OCI-LY1 (cell line): ENCODE results near the gene NR6A1.

Experiments used
- H2AFZ ChIP-seq: fragments of 200-600 bp; sonication (generic), shearing (Covaris generic); 2 replicates; pipeline ENCODE4 v1.6.0; 2014; ENCODE audit warnings: antibody characterized with exemption, mild to moderate bottlenecking, low read length
- H3F3A ChIP-seq: fragments of 200-600 bp; sonication (generic), shearing (Covaris generic); 2 replicates; pipeline ENCODE4 v1.6.0; 2014; ENCODE audit warnings: mild to moderate bottlenecking, antibody characterized with exemption, low read length, moderate library complexity; ENCODE audit not compliant: insufficient read depth
- H3K27ac ChIP-seq: fragments of 200-600 bp; sonication (generic); 2 replicates; pipeline ENCODE4 v1.5.1; 2014; ENCODE audit warnings: low read length, mixed run types, mild to moderate bottlenecking, low read depth; ENCODE audit not compliant: poor library complexity, severe bottlenecking
- H3K27me3 ChIP-seq: fragments of 200-600 bp; sonication (generic); 2 replicates; pipeline ENCODE4 v1.6.0; 2014; ENCODE audit warnings: antibody characterized with exemption, mild to moderate bottlenecking, low read length, moderate library complexity; ENCODE audit not compliant: insufficient read depth
- H3K36me3 ChIP-seq: fragments of 200-600 bp; sonication (generic); 2 replicates; pipeline ENCODE4 v1.6.1; 2014; ENCODE audit warnings: mild to moderate bottlenecking, antibody characterized with exemption, low read length, moderate library complexity, mixed read lengths; ENCODE audit not compliant: insufficient read depth
- H3K4me1 ChIP-seq: fragments of 200-600 bp; sonication (generic); 2 replicates; pipeline ENCODE4 v1.5.1; 2014; ENCODE audit warnings: mild to moderate bottlenecking, low read length, moderate library complexity; ENCODE audit not compliant: insufficient read depth, severe bottlenecking
- H3K4me2 ChIP-seq: fragments of 200-600 bp; sonication (generic), shearing (Covaris generic); 2 replicates; pipeline ENCODE4 v1.6.1; 2014; ENCODE audit warnings: low read length
- H3K4me3 ChIP-seq: fragments of 200-600 bp; sonication (generic); 2 replicates; pipeline ENCODE4 v1.5.1; 2014; ENCODE audit warnings: low read length, low read depth, mild to moderate bottlenecking, mixed read lengths; ENCODE audit not compliant: poor library complexity, severe bottlenecking
- H3K79me2 ChIP-seq: fragments of 200-600 bp; shearing (Covaris generic); 2 replicates; pipeline ENCODE4 v1.6.1; 2016; ENCODE audit warnings: mixed run types, low read length, mixed read lengths; ENCODE audit not compliant: insufficient read depth
- H3K9ac ChIP-seq: fragments of 200-600 bp; sonication (generic), shearing (Covaris generic); 2 replicates; pipeline ENCODE4 v1.6.1; 2014; ENCODE audit warnings: mild to moderate bottlenecking, low read length, mixed read lengths
- H3K9me2 ChIP-seq: fragments of 200-600 bp; sonication (generic), shearing (Covaris generic); 2 replicates; pipeline ENCODE4 v1.6.1; 2014; ENCODE audit warnings: low read depth, mild to moderate bottlenecking, low read length, mixed read lengths
- H3K9me3 ChIP-seq: fragments of 200-600 bp; shearing (Covaris generic); 2 replicates; pipeline ENCODE4 v1.6.1; 2014; ENCODE audit warnings: low read length, mixed read lengths
- H4K20me1 ChIP-seq: fragments of 200-600 bp; sonication (generic), shearing (Covaris generic); 2 replicates; pipeline ENCODE4 v1.6.0; 2016; ENCODE audit warnings: mild to moderate bottlenecking, low read length; ENCODE audit not compliant: insufficient read depth
- EZH2 ChIP-seq: fragments of 200-600 bp; sonication (generic), shearing (Covaris generic); IDR thresholded peaks from 2 replicates; pipeline ENCODE4 v1.8.0; 2017; ENCODE audit warnings: borderline replicate concordance, mixed run types, mild to moderate bottlenecking, antibody characterized with exemption, low read length, moderate library complexity, mixed read lengths
- TF ChIP-seq, protein P1 (sequence below): fragments of 200-600 bp; sonication (generic), shearing (Covaris generic); IDR thresholded peaks from 2 replicates; pipeline ENCODE4 v1.5.1; 2017; ENCODE audit warnings: mild to moderate bottlenecking, antibody characterized with exemption, low read length, moderate library complexity, mixed read lengths

The NR6A1 gene

DNA sequence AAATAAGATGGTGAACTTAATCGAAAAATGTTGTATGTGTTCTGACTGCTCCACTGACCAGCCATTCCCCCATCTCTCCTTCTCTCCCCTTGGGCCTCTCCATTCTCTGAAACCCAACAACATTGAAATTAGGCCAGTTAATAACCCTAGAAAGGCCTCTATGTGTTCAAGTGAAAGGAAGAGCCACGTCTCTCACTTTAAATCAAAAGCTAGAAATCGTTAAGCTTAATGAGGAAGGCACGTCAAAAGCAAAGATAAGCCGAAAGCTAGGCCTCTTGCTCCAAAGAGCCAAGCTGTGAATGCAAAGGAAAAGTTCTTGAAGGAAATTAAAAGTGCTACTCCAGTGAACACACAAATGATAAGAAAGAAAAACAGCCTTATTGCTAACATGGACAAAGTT is 186.5 kb downstream of the NR6A1 start:
- no peaks in the 10 kb centered on the region for H3K9me3 ChIP-seq
- H3K4me2 ChIP-seq = no peak overlapping the region
- H3K27me3 ChIP-seq = no peaks in the 10 kb centered on the region
- no peaks in the 10 kb centered on the region for H3K79me2 ChIP-seq
- H3K27ac ChIP-seq = no peak overlapping the region
- H2AFZ ChIP-seq = no peak overlapping the region
- no peak overlapping the region for H3K4me3 ChIP-seq
- TF ChIP-seq, protein P1, sequence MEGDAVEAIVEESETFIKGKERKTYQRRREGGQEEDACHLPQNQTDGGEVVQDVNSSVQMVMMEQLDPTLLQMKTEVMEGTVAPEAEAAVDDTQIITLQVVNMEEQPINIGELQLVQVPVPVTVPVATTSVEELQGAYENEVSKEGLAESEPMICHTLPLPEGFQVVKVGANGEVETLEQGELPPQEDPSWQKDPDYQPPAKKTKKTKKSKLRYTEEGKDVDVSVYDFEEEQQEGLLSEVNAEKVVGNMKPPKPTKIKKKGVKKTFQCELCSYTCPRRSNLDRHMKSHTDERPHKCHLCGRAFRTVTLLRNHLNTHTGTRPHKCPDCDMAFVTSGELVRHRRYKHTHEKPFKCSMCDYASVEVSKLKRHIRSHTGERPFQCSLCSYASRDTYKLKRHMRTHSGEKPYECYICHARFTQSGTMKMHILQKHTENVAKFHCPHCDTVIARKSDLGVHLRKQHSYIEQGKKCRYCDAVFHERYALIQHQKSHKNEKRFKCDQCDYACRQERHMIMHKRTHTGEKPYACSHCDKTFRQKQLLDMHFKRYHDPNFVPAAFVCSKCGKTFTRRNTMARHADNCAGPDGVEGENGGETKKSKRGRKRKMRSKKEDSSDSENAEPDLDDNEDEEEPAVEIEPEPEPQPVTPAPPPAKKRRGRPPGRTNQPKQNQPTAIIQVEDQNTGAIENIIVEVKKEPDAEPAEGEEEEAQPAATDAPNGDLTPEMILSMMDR = no peak
- no peak for TF ChIP-seq EZH2
- H3F3A ChIP-seq = no peaks in the 10 kb centered on the region; the same call in 1 of the 2 replicates
- H3K4me1 ChIP-seq = no peaks in the 10 kb centered on the region
- no peaks in the 10 kb centered on the region for H3K9me2 ChIP-seq
- H4K20me1 ChIP-seq = no peaks in the 10 kb centered on the region
- H3K9ac ChIP-seq = no peak overlapping the region
- no peaks in the 10 kb centered on the region for H3K36me3 ChIP-seq

DNA sequence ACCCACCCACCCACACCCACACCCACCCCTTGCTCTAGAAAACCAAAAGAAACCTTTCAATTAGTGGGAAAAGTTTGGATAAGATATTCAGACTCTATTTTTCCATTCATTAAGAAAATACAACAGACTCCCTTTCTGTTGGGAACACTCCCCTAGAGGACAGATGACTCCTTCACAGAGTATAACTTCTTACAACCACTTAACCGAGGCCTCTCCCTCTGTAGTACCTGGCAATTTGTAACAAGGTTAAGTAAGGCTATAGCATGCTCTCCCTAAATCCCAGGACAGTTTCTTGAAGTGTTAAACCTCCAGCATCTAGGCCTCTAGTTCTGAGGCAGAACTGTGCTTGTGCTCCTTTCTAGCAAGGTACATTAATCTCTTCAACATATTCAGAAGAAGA is 188.0 kb downstream of the NR6A1 start:
- no peaks in the 10 kb centered on the region for H3K36me3 ChIP-seq
- H3K9me2 ChIP-seq = no peaks in the 10 kb centered on the region
- H3K27ac ChIP-seq = no peak overlapping the region
- H3K27me3 ChIP-seq = no peaks in the 10 kb centered on the region
- H3K4me1 ChIP-seq = no peaks in the 10 kb centered on the region
- no peak overlapping the region for H2AFZ ChIP-seq
- no peak overlapping the region for H3K4me2 ChIP-seq
- H3K9ac ChIP-seq = no peak overlapping the region
- no peak for TF ChIP-seq EZH2
- TF ChIP-seq, protein P1 = no peak
- no peak overlapping the region for H3K4me3 ChIP-seq
- H3K79me2 ChIP-seq = no peaks in the 10 kb centered on the region
- no peaks in the 10 kb centered on the region for H3K9me3 ChIP-seq
- H4K20me1 ChIP-seq = no peaks in the 10 kb centered on the region
- H3F3A ChIP-seq = no peaks in the 10 kb centered on the region; the same call in 1 of the 2 replicates

DNA sequence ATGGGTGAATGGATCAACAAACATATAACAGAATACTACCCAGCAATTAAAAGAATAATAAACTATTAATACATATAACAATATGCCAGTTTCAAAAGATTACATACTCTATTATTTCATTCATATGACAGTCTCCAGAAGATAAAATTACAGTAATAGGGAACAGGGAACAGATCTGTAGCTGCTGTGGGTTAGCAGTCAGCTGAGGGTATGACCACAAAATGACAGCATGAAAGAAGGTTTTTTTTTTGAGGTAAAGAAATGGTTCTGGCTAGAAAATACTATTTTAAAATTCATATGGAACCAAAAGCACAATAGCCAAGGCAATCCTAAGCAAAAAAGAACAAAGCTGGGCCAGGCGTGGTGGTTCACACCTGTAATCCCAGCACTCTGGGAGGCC is 190.9 kb downstream of the NR6A1 start:
- H3K4me1 ChIP-seq = no peaks in the 10 kb centered on the region
- H2AFZ ChIP-seq = no peak overlapping the region
- H3K36me3 ChIP-seq = no peaks in the 10 kb centered on the region
- no peak overlapping the region for H3K4me2 ChIP-seq
- H3K79me2 ChIP-seq = no peaks in the 10 kb centered on the region
- no peaks in the 10 kb centered on the region for H3K9me2 ChIP-seq
- H3K9ac ChIP-seq = no peak overlapping the region
- H4K20me1 ChIP-seq = no peaks in the 10 kb centered on the region
- no peak overlapping the region for H3K27ac ChIP-seq
- H3F3A ChIP-seq = no peaks in the 10 kb centered on the region; the same call in 1 of the 2 replicates
- no peak for TF ChIP-seq EZH2
- TF ChIP-seq, protein P1 = no peak
- no peak overlapping the region for H3K4me3 ChIP-seq
- H3K9me3 ChIP-seq = no peaks in the 10 kb centered on the region
- no peaks in the 10 kb centered on the region for H3K27me3 ChIP-seq
